Measurements from ENCODE around the gene C1GALT1. TPM values are rescaled to one million over a fixed set of nuclear protein-coding genes. Genes with fewer than 3 reads are reported as not detected.
A peak's percentile ranks its signal among the peaks of the same experiment; 100 is the strongest.

Gene C1GALT1
- total RNA-seq, 1 donor from 2014 or later: 44.2 TPM

GRCh38 chr7:7181519-7182155 is 707 bp upstream of the C1GALT1 start:
- intact Hi-C loops (cut with micrococcal nuclease): loop anchor here (1.0 to 5.0 kb wide), 10 partner anchors 20 to 787 kb away; partner anchors contain the start of genes GLCCI1, MIOS and UMAD1
- Mint-ChIP-seq H3K9me3 (no peaks in the 10 kb centered on the region), H3K36me3 (ENCODE audit: low read depth) (peaks cover 30% of the 10 kb centered on the region), H3K27ac (peak overlapping the region; percentile 100), H3K4me1 (peaks cover 51% of the 10 kb centered on the region), H3K27me3 (no peaks in the 10 kb centered on the region), H3K4me3 (peak overlapping the region; percentile 99)
- TF ChIP-seq CTCF (IDR thresholded peaks at IDR 0.05): no peak
- DNase-seq (peak; percentile 30), ATAC-seq (ENCODE audit: low read depth) (peak; percentile 43)
- POLR2A ChIA-PET: interaction anchor here (0.5 to 4.1 kb wide), 26 partner anchors 9 to 787 kb away, joined by 3 to 53 read pairs (median 5); partner anchors contain the start of genes GLCCI1, MIOS and UMAD1
- CTCF ChIA-PET: interaction anchor here (0.6 to 2.6 kb wide), 22 partner anchors 17 to 499 kb away, joined by 3 to 25 read pairs (median 4); no protein-coding TSS in a partner anchor

- intact Hi-C loops (cut with micrococcal nuclease): loop anchor here (1.0 to 5.0 kb wide), 3 partner anchors 68 to 358 kb away; no protein-coding TSS in a partner anchor
- TF ChIP-seq CTCF (IDR thresholded peaks at IDR 0.05): no peak
- ATAC-seq (ENCODE audit: low read depth) (peak; percentile 11), DNase-seq (peak; percentile 64)
- H3K27me3 Mint-ChIP-seq: no peaks in the 10 kb centered on the region
- peak overlapping the region; percentile 99 for H3K4me3 Mint-ChIP-seq
- peaks cover 40% of the 10 kb centered on the region for H3K4me1 Mint-ChIP-seq
- H3K27ac Mint-ChIP-seq: peak overlapping the region; percentile 100
- peaks cover 24% of the 10 kb centered on the region for H3K36me3 Mint-ChIP-seq (ENCODE audit: low read depth)
- CTCF ChIA-PET: interaction anchor here (0.9 to 2.3 kb wide), 2 partner anchors 23 to 80 kb away, joined by 3 to 15 read pairs; no protein-coding TSS in a partner anchor
- POLR2A ChIA-PET: interaction anchor here (0.7 to 4.1 kb wide), 12 partner anchors 18 to 384 kb away, joined by 3 to 53 read pairs (median 24); partner anchors contain the start of gene MIOS
- no peaks in the 10 kb centered on the region for H3K9me3 Mint-ChIP-seq
Observed at GRCh38 chr7:7183061-7183837, 905 bp downstream of the C1GALT1 start.

DNA sequence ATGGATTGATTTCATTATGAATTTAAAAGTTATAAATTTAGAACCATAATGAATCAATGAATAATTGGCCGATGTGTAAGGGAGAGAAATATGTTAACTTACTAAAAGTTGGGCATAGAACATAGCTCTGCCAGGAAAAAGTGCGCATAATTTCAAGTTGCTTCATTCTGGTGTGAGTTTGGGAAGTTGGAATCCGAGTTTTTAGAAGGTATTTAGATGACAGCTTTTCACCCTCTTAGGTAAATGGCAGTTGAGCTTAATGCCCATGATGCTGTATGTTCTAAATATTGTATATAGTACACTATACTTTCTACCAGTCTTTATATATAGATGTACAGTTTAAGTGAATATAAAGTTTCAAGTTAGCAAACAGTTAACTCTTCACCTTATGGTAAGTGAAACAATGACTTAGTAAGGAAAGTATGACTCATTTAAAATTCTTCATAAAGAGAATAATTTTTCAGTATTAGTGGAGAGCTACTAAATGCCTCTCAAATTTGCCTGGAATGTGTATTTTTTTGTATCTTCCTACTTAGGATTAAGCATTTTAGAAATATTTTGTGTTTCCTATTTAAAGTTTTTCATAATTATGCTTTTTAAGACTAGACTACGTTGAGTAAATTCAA is 1.6 kb downstream of the C1GALT1 start:
- intact Hi-C loops (cut with micrococcal nuclease): loop anchor here (1.0 to 5.0 kb wide), 3 partner anchors 67 to 357 kb away; no protein-coding TSS in a partner anchor
- peaks cover 21% of the 10 kb centered on the region for H3K36me3 Mint-ChIP-seq (ENCODE audit: low read depth)
- H3K9me3 Mint-ChIP-seq: no peaks in the 10 kb centered on the region
- H3K27me3 Mint-ChIP-seq: no peaks in the 10 kb centered on the region
- CTCF ChIA-PET: interaction anchor here (2.3 kb wide), 1 partner anchor 81 kb away, joined by 15 read pairs; no protein-coding TSS in a partner anchor
- peak overlapping the region; percentile 87 for H3K27ac Mint-ChIP-seq
- peaks cover 43% of the 10 kb centered on the region for H3K4me1 Mint-ChIP-seq
- no peak for ATAC-seq (ENCODE audit: low read depth)
- peak overlapping the region; percentile 99 for H3K4me3 Mint-ChIP-seq
- no peak for TF ChIP-seq CTCF (IDR thresholded peaks at IDR 0.05)
- DNase-seq: no peak
- POLR2A ChIA-PET: interaction anchor here (0.7 to 4.1 kb wide), 9 partner anchors 17 to 384 kb away, joined by 4 to 53 read pairs (median 30); partner anchors contain the start of gene MIOS

DNA sequence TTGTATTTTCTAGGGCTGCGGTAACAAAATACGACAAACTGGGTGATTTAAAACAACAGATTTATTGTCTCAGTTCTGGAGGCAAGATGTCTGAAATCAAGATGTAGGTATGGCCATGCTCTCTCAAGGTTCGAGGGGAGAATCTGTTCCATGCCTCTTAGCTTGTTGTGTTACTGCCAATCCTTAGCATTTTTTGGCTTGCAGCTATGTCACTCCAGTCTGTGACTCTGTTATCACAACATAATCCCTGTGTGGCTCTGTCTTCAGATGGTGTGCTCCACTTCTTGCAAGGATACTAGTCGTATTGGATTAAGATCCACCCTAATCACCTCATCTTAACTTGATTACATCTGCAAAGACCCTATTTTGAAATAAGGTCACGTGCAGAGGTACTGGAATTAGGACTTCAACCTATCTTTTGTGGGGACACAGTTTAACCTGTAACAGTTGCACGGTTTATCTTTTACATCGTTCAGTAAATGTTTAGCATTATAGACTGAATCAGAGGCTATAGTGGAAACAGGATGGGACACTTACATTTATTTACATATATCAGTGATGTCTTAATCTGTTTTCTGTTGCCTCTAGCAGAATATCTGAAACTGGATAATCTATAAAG is 3.1 kb downstream of the C1GALT1 start:
- Mint-ChIP-seq H3K27me3 (no peaks in the 10 kb centered on the region), H3K36me3 (ENCODE audit: low read depth) (peaks cover 16% of the 10 kb centered on the region), H3K4me3 (no peak overlapping the region), H3K4me1 (peaks cover 53% of the 10 kb centered on the region), H3K9me3 (no peaks in the 10 kb centered on the region), H3K27ac (no peak overlapping the region)
- no peak for DNase-seq
- intact Hi-C loops (cut with micrococcal nuclease): no loop called here
- ChIA-PET POLR2A (no interaction called here), CTCF (no interaction called here)
- TF ChIP-seq CTCF (IDR thresholded peaks at IDR 0.05): no peak
- ATAC-seq (ENCODE audit: low read depth): no peak
